Caco-2 (cell line): ENCODE measurements around the gene MAMDC4. TPM values are rescaled to one million over a fixed set of nuclear protein-coding genes. Genes with fewer than 3 reads are reported as not detected.

Experiments
- BruUV-seq: library from RNA; stranded (reverse); fragments of 400-500 nt; replicated peaks from 2 replicates; lab custom pipeline; 2021; lab: Mats Ljungman, UMichigan
- CTCF ChIA-PET: fragments of 300-600 bp; sonication (Branson Sonifier 250); formaldehyde crosslinking; loops from one replicate; lab custom pipeline; 2022; ENCODE audit warnings: antibody characterized with exemption; lab: Charles Lee
- POLR2A ChIA-PET: fragments of 300-600 bp; sonication (Branson Sonifier 250); formaldehyde crosslinking; loops from one replicate; lab custom pipeline; 2022; ENCODE audit warnings: antibody characterized with exemption; lab: Charles Lee
- DNase-seq, 2 experiments: peaks; one replicate each; pipeline versions ENCODE4 v3.0.0 to v3.0.0-alpha.2; 2020 to 2022
- H3K27me3 ChIP-seq: replicated peaks from 2 replicates; pipeline ENCODE4 v1.6.0; 2011; ENCODE audit warnings: low read length; ENCODE audit not compliant: control insufficient read depth, insufficient read depth
- H3K36me3 ChIP-seq: 2 replicates; pipeline ENCODE4 v1.5.1; 2011; ENCODE audit warnings: low read length; ENCODE audit not compliant: control insufficient read depth, insufficient read depth
- H3K4me1 ChIP-seq: fragments of 250-450 bp; sonication (Bioruptor Pico); 2 replicates; pipeline ENCODE4 v1.5.1; 2020; ENCODE audit warnings: mild to moderate bottlenecking
- H3K4me3 ChIP-seq: 2 replicates; pipeline ENCODE4 v1.5.1; 2011; ENCODE audit warnings: low read depth, mild to moderate bottlenecking, control low read depth, low read length
- H3K9me3 ChIP-seq: fragments of 250-450 bp; sonication (Bioruptor Pico); 2 replicates; pipeline ENCODE4 v1.5.1; 2020; ENCODE audit warnings: mild to moderate bottlenecking, moderate library complexity
- H3K27ac Mint-ChIP-seq: one replicate; pipeline ENCODE4 v1.8.0; 2022; ENCODE audit warnings: mixed read lengths; ENCODE audit not compliant: unreplicated experiment
- H3K27me3 Mint-ChIP-seq: one replicate; pipeline ENCODE4 v1.8.0; 2022; ENCODE audit warnings: mixed read lengths; ENCODE audit not compliant: insufficient read depth, unreplicated experiment
- H3K36me3 Mint-ChIP-seq: one replicate; pipeline ENCODE4 v1.8.0; 2022; ENCODE audit warnings: mild to moderate bottlenecking, mixed read lengths; ENCODE audit not compliant: insufficient read depth, unreplicated experiment
- H3K4me1 Mint-ChIP-seq: one replicate; pipeline ENCODE4 v1.8.0; 2022; ENCODE audit warnings: low read depth, mixed read lengths; ENCODE audit not compliant: unreplicated experiment
- H3K4me3 Mint-ChIP-seq: one replicate; pipeline ENCODE4 v1.8.0; 2022; ENCODE audit warnings: mild to moderate bottlenecking, moderate library complexity, mixed read lengths; ENCODE audit not compliant: unreplicated experiment
- H3K9me3 Mint-ChIP-seq: one replicate; pipeline ENCODE4 v1.8.0; 2022; ENCODE audit warnings: mixed read lengths; ENCODE audit not compliant: unreplicated experiment
- CTCF ChIP-seq, 2 experiments: fragments of 200-600 bp in 1 of 2; IDR thresholded peaks; 1 replicate in 1 of 2; 2 replicates in 1 of 2; pipeline versions ENCODE4 v1.5.1 to v1.8.0; 2011 to 2022; ENCODE audit warnings: antibody characterized with exemption in 1 of 2, control low read depth in 1 of 2, inconsistent platforms in 1 of 2, low read depth in 1 of 2, low read length in 1 of 2, mild to moderate bottlenecking in 1 of 2, moderate library complexity in 1 of 2; ENCODE audit not compliant: insufficient read depth in 1 of 2, severe bottlenecking in 1 of 2, unreplicated experiment in 1 of 2
- intact Hi-C: fragments of 100-400 bp; cut with micrococcal nuclease; formaldehyde crosslinking; loops from one replicate; pipeline ENCODE4 v1.10.0; 2022; ENCODE audit not compliant: unreplicated experiment
- total RNA-seq: library from RNA; stranded (reverse); gene quantifications from 2 replicates; pipeline ENCODE4 v1.2.3, GENCODE V29; 2022

MAMDC4 gene
- total RNA-seq, 1 experiment from 2014 or later = 8.8 TPM

- Histone ChIP-seq H3K4me3 (no peak overlapping the region), H3K9me3 (no peaks in the 10 kb centered on the region), H3K27me3 (no peaks in the 10 kb centered on the region), H3K36me3 (peaks cover 6% of the 10 kb centered on the region), H3K4me1 (no peaks in the 10 kb centered on the region)
- DNase-seq = no peak
- Mint-ChIP-seq H3K4me3 (no peak overlapping the region), H3K4me1 (no peaks in the 10 kb centered on the region), H3K27ac (no peak overlapping the region), H3K9me3 (no peaks in the 10 kb centered on the region), H3K36me3 (peaks cover 72% of the 10 kb centered on the region), H3K27me3 (no peaks in the 10 kb centered on the region)
- intact Hi-C loops = no loop called here
- no TSS peak for BruUV-seq
- ChIA-PET CTCF (interaction anchor here (0.6 to 1.3 kb wide), 2 partner anchors 11 to 40 kb away, joined by 3 to 5 read pairs; no protein-coding TSS in a partner anchor), POLR2A (no interaction called here)
- no peak for TF ChIP-seq CTCF (IDR thresholded peaks at IDR 0.05; ENCODE audit: insufficient read depth in 1 of 2, low read depth in 1 of 2, low read length in 1 of 2, severe bottlenecking in 1 of 2, unreplicated experiment in 1 of 2)
These were observed 21.9 kb upstream of the MAMDC4 start for GRCh38 chr9:136829981-136830885.

GRCh38 chr9:136831002-136831719, 21.0 kb upstream of the MAMDC4 start:
- ChIA-PET POLR2A (no interaction called here), CTCF (no interaction called here)
- DNase-seq = no peak
- no TSS peak for BruUV-seq
- Mint-ChIP-seq H3K36me3 (peaks cover 72% of the 10 kb centered on the region), H3K4me1 (no peaks in the 10 kb centered on the region), H3K27me3 (no peaks in the 10 kb centered on the region), H3K27ac (no peak overlapping the region), H3K9me3 (no peaks in the 10 kb centered on the region), H3K4me3 (no peak overlapping the region)
- intact Hi-C loops = no loop called here
- H3K9me3 ChIP-seq = no peaks in the 10 kb centered on the region
- no peak for TF ChIP-seq CTCF (IDR thresholded peaks at IDR 0.05; ENCODE audit: insufficient read depth in 1 of 2, low read depth in 1 of 2, low read length in 1 of 2, severe bottlenecking in 1 of 2, unreplicated experiment in 1 of 2)
- no peaks in the 10 kb centered on the region for H3K27me3 ChIP-seq
- H3K4me1 ChIP-seq = no peaks in the 10 kb centered on the region
- no peak overlapping the region for H3K4me3 ChIP-seq
- peaks cover 6% of the 10 kb centered on the region for H3K36me3 ChIP-seq

GRCh38 chr9:136831720-136832104, 20.4 kb upstream of the MAMDC4 start:
- Mint-ChIP-seq H3K9me3 (no peaks in the 10 kb centered on the region), H3K27me3 (no peaks in the 10 kb centered on the region), H3K4me3 (no peak overlapping the region), H3K36me3 (peaks cover 73% of the 10 kb centered on the region), H3K4me1 (no peaks in the 10 kb centered on the region), H3K27ac (no peak overlapping the region)
- no peak for TF ChIP-seq CTCF (IDR thresholded peaks at IDR 0.05; ENCODE audit: insufficient read depth in 1 of 2, low read depth in 1 of 2, low read length in 1 of 2, severe bottlenecking in 1 of 2, unreplicated experiment in 1 of 2)
- no TSS peak for BruUV-seq
- Histone ChIP-seq H3K27me3 (no peaks in the 10 kb centered on the region), H3K4me1 (no peaks in the 10 kb centered on the region), H3K9me3 (no peaks in the 10 kb centered on the region), H3K36me3 (peaks cover 6% of the 10 kb centered on the region), H3K4me3 (no peak overlapping the region)
- intact Hi-C loops = no loop called here
- no peak for DNase-seq
- POLR2A ChIA-PET = no interaction called here
- CTCF ChIA-PET = no interaction called here
